ENCODE results near the gene HSD17B2.

Gene HSD17B2

DNA sequence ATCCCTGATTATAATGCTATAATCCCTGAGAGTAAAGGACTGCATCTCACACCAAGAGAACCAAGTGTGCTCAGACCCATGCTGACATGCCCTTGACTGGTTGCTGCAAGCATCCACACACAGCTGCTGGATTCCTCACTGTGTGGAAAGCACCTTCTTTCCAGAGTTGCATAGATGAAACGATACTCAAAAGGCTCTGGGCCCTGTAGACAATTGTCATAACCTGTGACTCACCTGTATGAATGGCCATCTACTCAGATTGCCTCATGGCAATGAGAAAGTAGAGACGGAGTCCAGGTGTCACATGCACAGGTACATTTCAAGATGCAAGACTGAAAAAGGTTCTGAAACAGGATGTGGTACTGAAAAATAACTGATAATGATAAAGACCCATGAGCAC, 76.9 kb downstream of the HSD17B2 start:
- DNase-seq (ENCODE audit: low read depth in 1 of 2, low spot score in 1 of 2): no peak
- TF ChIP-seq GABPA (IDR thresholded peaks at IDR 0.05; ENCODE audit: low read depth) (no peak), SPI1 (IDR thresholded peaks at IDR 0.05; ENCODE audit: borderline replicate concordance, low read depth) (no peak), POLR2AphosphoS5 (IDR thresholded peaks at IDR 0.05; ENCODE audit: low read depth) (no peak)
- TF ChIP-seq, protein P1, sequence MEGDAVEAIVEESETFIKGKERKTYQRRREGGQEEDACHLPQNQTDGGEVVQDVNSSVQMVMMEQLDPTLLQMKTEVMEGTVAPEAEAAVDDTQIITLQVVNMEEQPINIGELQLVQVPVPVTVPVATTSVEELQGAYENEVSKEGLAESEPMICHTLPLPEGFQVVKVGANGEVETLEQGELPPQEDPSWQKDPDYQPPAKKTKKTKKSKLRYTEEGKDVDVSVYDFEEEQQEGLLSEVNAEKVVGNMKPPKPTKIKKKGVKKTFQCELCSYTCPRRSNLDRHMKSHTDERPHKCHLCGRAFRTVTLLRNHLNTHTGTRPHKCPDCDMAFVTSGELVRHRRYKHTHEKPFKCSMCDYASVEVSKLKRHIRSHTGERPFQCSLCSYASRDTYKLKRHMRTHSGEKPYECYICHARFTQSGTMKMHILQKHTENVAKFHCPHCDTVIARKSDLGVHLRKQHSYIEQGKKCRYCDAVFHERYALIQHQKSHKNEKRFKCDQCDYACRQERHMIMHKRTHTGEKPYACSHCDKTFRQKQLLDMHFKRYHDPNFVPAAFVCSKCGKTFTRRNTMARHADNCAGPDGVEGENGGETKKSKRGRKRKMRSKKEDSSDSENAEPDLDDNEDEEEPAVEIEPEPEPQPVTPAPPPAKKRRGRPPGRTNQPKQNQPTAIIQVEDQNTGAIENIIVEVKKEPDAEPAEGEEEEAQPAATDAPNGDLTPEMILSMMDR (IDR thresholded peaks at IDR 0.05; ENCODE audit: insufficient read depth, low read length): no peak
- TF ChIP-seq, protein P2, sequence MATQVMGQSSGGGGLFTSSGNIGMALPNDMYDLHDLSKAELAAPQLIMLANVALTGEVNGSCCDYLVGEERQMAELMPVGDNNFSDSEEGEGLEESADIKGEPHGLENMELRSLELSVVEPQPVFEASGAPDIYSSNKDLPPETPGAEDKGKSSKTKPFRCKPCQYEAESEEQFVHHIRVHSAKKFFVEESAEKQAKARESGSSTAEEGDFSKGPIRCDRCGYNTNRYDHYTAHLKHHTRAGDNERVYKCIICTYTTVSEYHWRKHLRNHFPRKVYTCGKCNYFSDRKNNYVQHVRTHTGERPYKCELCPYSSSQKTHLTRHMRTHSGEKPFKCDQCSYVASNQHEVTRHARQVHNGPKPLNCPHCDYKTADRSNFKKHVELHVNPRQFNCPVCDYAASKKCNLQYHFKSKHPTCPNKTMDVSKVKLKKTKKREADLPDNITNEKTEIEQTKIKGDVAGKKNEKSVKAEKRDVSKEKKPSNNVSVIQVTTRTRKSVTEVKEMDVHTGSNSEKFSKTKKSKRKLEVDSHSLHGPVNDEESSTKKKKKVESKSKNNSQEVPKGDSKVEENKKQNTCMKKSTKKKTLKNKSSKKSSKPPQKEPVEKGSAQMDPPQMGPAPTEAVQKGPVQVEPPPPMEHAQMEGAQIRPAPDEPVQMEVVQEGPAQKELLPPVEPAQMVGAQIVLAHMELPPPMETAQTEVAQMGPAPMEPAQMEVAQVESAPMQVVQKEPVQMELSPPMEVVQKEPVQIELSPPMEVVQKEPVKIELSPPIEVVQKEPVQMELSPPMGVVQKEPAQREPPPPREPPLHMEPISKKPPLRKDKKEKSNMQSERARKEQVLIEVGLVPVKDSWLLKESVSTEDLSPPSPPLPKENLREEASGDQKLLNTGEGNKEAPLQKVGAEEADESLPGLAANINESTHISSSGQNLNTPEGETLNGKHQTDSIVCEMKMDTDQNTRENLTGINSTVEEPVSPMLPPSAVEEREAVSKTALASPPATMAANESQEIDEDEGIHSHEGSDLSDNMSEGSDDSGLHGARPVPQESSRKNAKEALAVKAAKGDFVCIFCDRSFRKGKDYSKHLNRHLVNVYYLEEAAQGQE (IDR thresholded peaks at IDR 0.05; ENCODE audit: insufficient replicate concordance, low read depth): no peak

DNA sequence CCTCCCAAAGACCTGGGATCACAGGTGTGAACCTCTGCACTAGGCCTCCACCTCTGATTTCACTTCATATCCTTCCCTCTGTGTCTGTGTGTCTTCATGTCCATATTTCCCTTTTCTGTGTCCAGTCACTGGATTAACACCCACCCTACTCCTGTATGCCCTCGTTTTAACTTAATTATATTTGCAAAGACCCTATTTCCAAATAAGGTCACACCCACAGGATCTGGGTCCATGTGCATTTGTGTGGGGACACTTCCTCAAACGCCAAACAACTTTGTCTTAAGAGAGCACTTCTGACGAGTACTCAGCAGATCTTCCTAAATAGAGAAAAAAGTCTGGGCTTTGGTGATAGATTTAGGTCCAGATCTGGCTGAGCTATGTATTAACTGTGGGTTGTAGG, 78.7 kb downstream of the HSD17B2 start:
- no peak overlapping the region for H3K4me3 ChIP-seq (replicated peaks; ENCODE audit: insufficient read depth, low read length)
- DNase-seq (ENCODE audit: low read depth in 1 of 2, low spot score in 1 of 2): no peak
- TF ChIP-seq, protein P1 (IDR thresholded peaks at IDR 0.05; ENCODE audit: insufficient read depth, low read length): no peak
- TF ChIP-seq POLR2AphosphoS5 (IDR thresholded peaks at IDR 0.05; ENCODE audit: low read depth) (no peak), SPI1 (IDR thresholded peaks at IDR 0.05; ENCODE audit: borderline replicate concordance, low read depth) (no peak)
- H3K27me3 ChIP-seq (ENCODE audit: insufficient read depth, poor library complexity, severe bottlenecking): no peaks in the 10 kb centered on the region
- no peak overlapping the region for H3K27ac ChIP-seq (replicated peaks)

More for the DNA sequence above, 76.9 kb downstream of the HSD17B2 start:
- no peak overlapping the region for H3K4me3 ChIP-seq (replicated peaks; ENCODE audit: insufficient read depth, low read length)
- H3K27me3 ChIP-seq (ENCODE audit: insufficient read depth, poor library complexity, severe bottlenecking): no peaks in the 10 kb centered on the region
- no peak overlapping the region for H3K27ac ChIP-seq (replicated peaks)

DNA sequence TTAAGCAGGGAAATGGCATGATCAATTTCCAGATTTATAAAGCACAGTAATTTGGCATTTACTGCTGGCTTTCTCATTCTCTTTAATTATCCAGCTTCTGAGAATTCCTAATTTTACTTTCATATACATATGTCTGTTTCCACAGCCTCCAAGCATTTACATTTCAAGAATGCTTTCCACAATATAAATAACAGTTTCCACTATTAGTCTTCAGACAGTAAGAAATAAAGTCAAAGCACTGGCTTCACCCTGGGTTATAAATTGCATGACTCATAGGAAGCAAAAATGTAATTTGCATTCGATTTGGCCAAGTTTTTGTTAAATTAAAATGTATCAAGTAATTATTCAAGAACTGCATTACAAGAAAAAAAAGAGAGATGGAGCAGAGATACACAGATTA, 81.5 kb downstream of the HSD17B2 start:
- Histone ChIP-seq H3K27me3 (ENCODE audit: insufficient read depth, poor library complexity, severe bottlenecking) (no peaks in the 10 kb centered on the region), H3K4me3 (replicated peaks; ENCODE audit: insufficient read depth, low read length) (no peak overlapping the region), H3K27ac (replicated peaks) (no peak overlapping the region)
- DNase-seq (ENCODE audit: low read depth in 1 of 2, low spot score in 1 of 2): no peak
- TF ChIP-seq SPI1 (IDR thresholded peaks at IDR 0.05; ENCODE audit: borderline replicate concordance, low read depth): no peak
- TF ChIP-seq, protein P1 (IDR thresholded peaks at IDR 0.05; ENCODE audit: insufficient read depth, low read length): no peak
- no peak for TF ChIP-seq POLR2AphosphoS5 (IDR thresholded peaks at IDR 0.05; ENCODE audit: low read depth)
- TF ChIP-seq GABPA (IDR thresholded peaks at IDR 0.05; ENCODE audit: low read depth): no peak
- TF ChIP-seq, protein P2 (IDR thresholded peaks at IDR 0.05; ENCODE audit: insufficient replicate concordance, low read depth): no peak

DNA sequence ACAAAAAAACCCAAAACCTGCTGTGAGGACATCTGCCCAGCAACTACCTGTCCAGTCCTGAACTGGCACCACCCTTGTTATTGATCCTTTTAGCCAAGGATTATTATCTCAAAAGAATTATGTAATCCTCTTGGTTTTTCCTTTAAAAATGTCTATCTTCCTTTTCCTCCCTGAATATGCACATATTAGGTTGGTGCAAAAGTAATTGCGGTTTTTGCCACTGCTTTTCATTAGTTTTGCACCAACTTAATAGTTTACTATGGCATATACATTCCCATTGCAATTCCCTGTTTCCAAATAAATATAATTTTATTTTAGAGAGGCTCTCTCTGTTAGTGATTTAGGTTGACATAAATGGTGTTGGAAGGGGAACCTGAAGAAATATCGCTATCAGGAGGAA, 83.7 kb downstream of the HSD17B2 start:
- no peak overlapping the region for H3K4me3 ChIP-seq (replicated peaks; ENCODE audit: insufficient read depth, low read length)
- no peak for DNase-seq (ENCODE audit: low read depth in 1 of 2, low spot score in 1 of 2)
- H3K27me3 ChIP-seq (ENCODE audit: insufficient read depth, poor library complexity, severe bottlenecking): no peaks in the 10 kb centered on the region
- TF ChIP-seq POLR2AphosphoS5 (IDR thresholded peaks at IDR 0.05; ENCODE audit: low read depth): no peak
- TF ChIP-seq SPI1 (IDR thresholded peaks at IDR 0.05; ENCODE audit: borderline replicate concordance, low read depth): no peak
- no peak for TF ChIP-seq GABPA (IDR thresholded peaks at IDR 0.05; ENCODE audit: low read depth)
- TF ChIP-seq, protein P1 (IDR thresholded peaks at IDR 0.05; ENCODE audit: insufficient read depth, low read length): no peak
- TF ChIP-seq, protein P2 (IDR thresholded peaks at IDR 0.05; ENCODE audit: insufficient replicate concordance, low read depth): no peak
- no peak overlapping the region for H3K27ac ChIP-seq (replicated peaks)
